Measurements from ENCODE around the gene FABP7.

- no peak for TF ChIP-seq YY1 (IDR thresholded peaks at IDR 0.05; ENCODE audit: insufficient read depth, insufficient read length)
- TF ChIP-seq SUZ12 (IDR thresholded peaks at IDR 0.05; ENCODE audit: extremely low read depth, insufficient read depth, insufficient read length) = no peak
- TF ChIP-seq ZNF274 (IDR thresholded peaks at IDR 0.05; ENCODE audit: low read depth, low read length) = no peak
These were observed 25.5 kb downstream of the FABP7 start for GRCh38 chr6:122804962-122805485.

Data from NT2/D1 (cell line).